ENCODE results near the gene JADE2. TPM values are rescaled to one million over a fixed set of nuclear protein-coding genes. Genes with fewer than 3 reads are reported as not detected.

The JADE2 gene
- total and polyA plus RNA-seq, 2 of the 8 experiments (the other 6 are each of a cell fraction or from before 2014, with no cell fraction given), result 19.2 to 55.8 TPM

DNA sequence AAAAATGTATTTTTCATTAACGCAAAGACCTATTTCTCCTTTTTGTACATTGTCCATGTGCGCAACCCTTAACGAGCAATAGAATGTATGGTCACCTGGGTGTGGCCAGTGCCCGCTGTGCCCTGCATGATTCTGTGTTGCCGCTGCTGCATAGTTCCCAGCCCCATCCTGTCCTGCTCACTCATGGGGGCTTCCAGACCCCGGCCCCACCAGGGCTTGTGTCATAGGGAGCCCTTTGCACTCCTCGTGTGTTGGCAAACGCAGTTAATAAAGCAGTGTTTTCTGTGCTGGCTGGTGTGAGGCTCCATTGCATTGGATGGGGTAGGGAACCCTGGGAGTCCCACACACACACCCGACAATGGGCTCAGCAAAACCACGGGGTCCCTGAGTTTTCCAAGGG is 57.5 kb downstream of the JADE2 start:
- FAIRE-seq, result no peak
- Histone ChIP-seq H3K18ac (ENCODE audit: extremely low read depth, low read length) (no peak overlapping the region), H3K79me1 (ENCODE audit: low read depth, low read length) (no peaks in the 10 kb centered on the region; the same call in 1 of the 2 replicates), H4K91ac (replicated peaks; ENCODE audit: insufficient read length, low read length) (no peak overlapping the region), H3K4me3 (ENCODE audit: extremely low read depth in 1 of 4, insufficient read depth in 2 of 4, low read depth in 3 of 4, low read length in 4 of 4) (no peak overlapping the region), H2BK15ac (ENCODE audit: low read length) (no peak overlapping the region), H3K79me2 (ENCODE audit: control insufficient read depth in 1 of 2, insufficient read depth in 2 of 2, low read length in 2 of 2) (no peaks in the 10 kb centered on the region), H3K23me2 (ENCODE audit: low read depth, low read length) (no peaks in the 10 kb centered on the region), H2AK5ac (ENCODE audit: low read depth, low read length) (no peak overlapping the region), H3K14ac (ENCODE audit: insufficient read length) (no peak overlapping the region), H2BK12ac (ENCODE audit: low read depth, low read length) (no peak overlapping the region), H2AFZ (ENCODE audit: low read length) (no peak overlapping the region), H3K9ac (replicated peaks in 1 of 4; ENCODE audit: extremely low read depth in 1 of 4, low read depth in 3 of 4, low read length in 3 of 4) (no peak overlapping the region), H3K4ac (replicated peaks; ENCODE audit: insufficient read length, low read depth, low read length) (no peak overlapping the region), H3K4me2 (ENCODE audit: insufficient read depth in 1 of 2, low read depth in 2 of 2, low read length in 2 of 2) (no peak overlapping the region), H4K5ac (ENCODE audit: insufficient read length, low read depth, low read length) (no peak overlapping the region), H2BK5ac (ENCODE audit: low read depth, low read length) (no peak overlapping the region), H3K27ac (ENCODE audit: low read depth, low read length) (no peak overlapping the region), H4K20me1 (replicated peaks in 1 of 2; ENCODE audit: control insufficient read depth in 1 of 2, insufficient read depth in 2 of 2, low read length in 2 of 2) (peaks cover 0 to 3% of the 10 kb centered on the region in 2 experiments), H3K23ac (ENCODE audit: insufficient read length) (no peak overlapping the region), H3K56ac (replicated peaks; ENCODE audit: insufficient read length, low read depth, low read length) (no peak overlapping the region), H2BK20ac (ENCODE audit: low read length) (no peak overlapping the region), H4K8ac (ENCODE audit: extremely low read depth, insufficient read depth, low read length) (no peak overlapping the region), H2BK120ac (replicated peaks; ENCODE audit: low read depth, low read length) (no peak overlapping the region), H3K27me3 (replicated peaks in 1 of 4; ENCODE audit: control insufficient read depth in 3 of 4, extremely low read depth in 1 of 4, insufficient read depth in 3 of 4, low read length in 3 of 4) (no peaks in the 10 kb centered on the region), H3K9me3 (ENCODE audit: insufficient read depth in 2 of 2, low read depth in 1 of 2, low read length in 1 of 2) (no peaks in the 10 kb centered on the region), H3K36me3 (ENCODE audit: control insufficient read depth in 2 of 4, insufficient read depth in 4 of 4, low read length in 3 of 4) (peaks cover 5 to 29% (median 14%) of the 10 kb centered on the region in 4 experiments; a peak in 5 of 8 replicates), H3K4me1 (replicated peaks in 1 of 4; ENCODE audit: control insufficient read depth in 3 of 4, insufficient read depth in 4 of 4, low read length in 3 of 4) (peaks cover 0 to 3% (median 1%) of the 10 kb centered on the region in 4 experiments; a peak in 4 of 7 replicates)
- WGBS, 2 experiments (ENCODE audit: extremely low coverage in 1 of 2, insufficient coverage in 1 of 2, insufficient read length in 1 of 2, insufficient replicate concordance in 2 of 2, low coverage in 1 of 2, low lambda C conversion rate in 2 of 2, missing lambda C conversion rate in 1 of 2), result 97% methylated on average over 10 of the region's 10 CpGs; no CpG with 5 or more reads in 1 of the 2 experiments
- DNase-seq (ENCODE audit: low read depth in 1 of 2, low spot score in 2 of 2), result no peak
- ChIA-PET CTCF (ENCODE audit: partially characterized antibody) (interaction anchor here (1.7 to 5.7 kb wide), 3 partner anchors 10 to 22 kb away, joined by 5 to 47 read pairs (median 5); no protein-coding TSS in a partner anchor), POLR2A (ENCODE audit: partially characterized antibody) (interaction anchor here (1.1 to 2.0 kb wide), 2 partner anchors 186 to 189 kb away, joined by 3 to 4 read pairs; no protein-coding TSS in a partner anchor)
- no peak for TF ChIP-seq TCF12 (IDR thresholded peaks at IDR 0.05; ENCODE audit: low read depth, low read length)
- no peak for TF ChIP-seq CHD2 (IDR thresholded peaks at IDR 0.05; ENCODE audit: low read length)
- no peak for TF ChIP-seq ATF2 (IDR thresholded peaks at IDR 0.05; ENCODE audit: low read length)
- TF ChIP-seq BACH1 (IDR thresholded peaks at IDR 0.05; ENCODE audit: low read length), result no peak
- TF ChIP-seq NANOG (IDR thresholded peaks at IDR 0.05; ENCODE audit: insufficient read depth, low read depth, low read length, poor library complexity, severe bottlenecking), result no peak
- no peak for TF ChIP-seq CBX8 (IDR thresholded peaks at IDR 0.05; ENCODE audit: borderline replicate concordance, low read depth, low read length)
- TF ChIP-seq, protein P1, sequence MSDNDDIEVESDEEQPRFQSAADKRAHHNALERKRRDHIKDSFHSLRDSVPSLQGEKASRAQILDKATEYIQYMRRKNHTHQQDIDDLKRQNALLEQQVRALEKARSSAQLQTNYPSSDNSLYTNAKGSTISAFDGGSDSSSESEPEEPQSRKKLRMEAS (IDR thresholded peaks at IDR 0.05), result no peak
- TF ChIP-seq EP300 (IDR thresholded peaks at IDR 0.05; ENCODE audit: borderline replicate concordance in 1 of 2, low read depth in 2 of 2, low read length in 2 of 2), result no peak
- TF ChIP-seq CREB1 (IDR thresholded peaks at IDR 0.05), result no peak

Measured in H1 (cell line).